PC-3 (cell line): ENCODE measurements around the gene KIF15. TPM values are rescaled to one million over a fixed set of nuclear protein-coding genes. Genes with fewer than 3 reads are reported as not detected.

Experiments used
- ATAC-seq: fragments of 200-7000 bp; cut with Tn5 transposase; 2 replicates; pipeline ENCODE4 v1.9.1; 2020; ENCODE audit warnings: mild to moderate bottlenecking, moderate library complexity
- BruUV-seq: library from RNA; stranded (reverse); fragments of 400-500 nt; replicated peaks from 2 replicates; lab custom pipeline; 2021; lab: Mats Ljungman, UMichigan
- CTCF ChIA-PET: fragments of 300-600 bp; sonication (Branson Sonifier 250); formaldehyde crosslinking; loops from one replicate; lab custom pipeline; 2022; ENCODE audit warnings: antibody characterized with exemption; lab: Charles Lee
- POLR2A ChIA-PET: fragments of 300-600 bp; sonication (Branson Sonifier 250); formaldehyde crosslinking; loops from one replicate; lab custom pipeline; 2022; ENCODE audit warnings: antibody characterized with exemption; ENCODE audit not compliant: unreplicated experiment; lab: Charles Lee
- DNase-seq: peaks from one replicate; pipeline ENCODE4 v3.0.0-alpha.2; 2015
- H2AFZ ChIP-seq: fragments of 300-600 bp; sonication (generic); 2 replicates; pipeline ENCODE4 v1.6.0; 2016; ENCODE audit warnings: antibody characterized with exemption, low read length
- H3F3A ChIP-seq: fragments of 300-600 bp; sonication (generic); one replicate; pipeline ENCODE4 v1.6.0; 2017; ENCODE audit warnings: antibody characterized with exemption, low read length, control low read depth, mild to moderate bottlenecking; ENCODE audit not compliant: unreplicated experiment
- H3K27ac ChIP-seq: fragments of 300-600 bp; sonication (generic); 2 replicates; pipeline ENCODE4 v1.5.1; 2016; ENCODE audit warnings: mild to moderate bottlenecking, low read length
- H3K27me3 ChIP-seq: fragments of 300-600 bp; sonication (generic); 2 replicates; pipeline ENCODE4 v1.6.1; 2016; ENCODE audit warnings: low read length, mixed read lengths
- H3K36me3 ChIP-seq: fragments of 300-600 bp; sonication (generic); 2 replicates; pipeline ENCODE4 v1.6.1; 2016; ENCODE audit warnings: low read depth, mixed run types, low read length, mixed read lengths
- H3K4me1 ChIP-seq: fragments of 300-600 bp; sonication (generic); 2 replicates; pipeline ENCODE4 v1.5.1; 2016; ENCODE audit warnings: low read length; ENCODE audit not compliant: insufficient read depth
- H3K4me2 ChIP-seq: fragments of 300-600 bp; sonication (generic); 2 replicates; pipeline ENCODE4 v1.6.0; 2016; ENCODE audit warnings: low read length
- H3K4me3 ChIP-seq: fragments of 300-600 bp; sonication (generic); 2 replicates; pipeline ENCODE4 v1.5.1; 2016; ENCODE audit warnings: mild to moderate bottlenecking, low read length, mixed read lengths
- H3K79me2 ChIP-seq: fragments of 300-600 bp; sonication (generic); 2 replicates; pipeline ENCODE4 v1.6.1; 2017; ENCODE audit warnings: low read length, mixed read lengths
- H3K9ac ChIP-seq: fragments of 300-600 bp; sonication (generic); 2 replicates; pipeline ENCODE4 v1.6.0; 2016; ENCODE audit warnings: mild to moderate bottlenecking, low read length
- H3K9me2 ChIP-seq: fragments of 300-600 bp; sonication (generic); replicated peaks from 2 replicates; pipeline ENCODE4 v1.6.1; 2016; ENCODE audit warnings: mixed run types, low read length, mixed read lengths
- H3K9me3 ChIP-seq: fragments of 300-600 bp; sonication (generic); 2 replicates; pipeline ENCODE4 v1.6.1; 2016; ENCODE audit warnings: low read length, mixed read lengths
- H4K20me1 ChIP-seq: fragments of 300-600 bp; sonication (generic); 2 replicates; pipeline ENCODE4 v1.6.1; 2016; ENCODE audit warnings: low read length, mixed read lengths
- EZH2 ChIP-seq: fragments of 300-600 bp; sonication (generic); IDR thresholded peaks from one replicate; pipeline ENCODE4 v1.6.1; 2017; ENCODE audit warnings: antibody characterized with exemption, mild to moderate bottlenecking, low read length; ENCODE audit not compliant: unreplicated experiment
- EZH2phosphoT487 ChIP-seq: fragments of 300-600 bp; sonication (generic); IDR thresholded peaks from 2 replicates; pipeline ENCODE4 v1.6.1; 2018; ENCODE audit warnings: mild to moderate bottlenecking, antibody characterized with exemption, low read length, borderline replicate concordance
- intact Hi-C: fragments of 100-400 bp; cut with micrococcal nuclease; formaldehyde crosslinking; loops from 2 replicates; pipeline ENCODE4 v1.9.0; 2023
- total RNA-seq: library from RNA; depleted of rRNA; stranded (reverse); fragments of >200 nt; gene quantifications from 2 replicates; pipeline ENCODE4 v1.2.3, GENCODE V29; 2014
- TF ChIP-seq, protein P1 (sequence below): fragments of 300-600 bp; sonication (generic); conservative IDR thresholded peaks from 2 replicates; pipeline ENCODE4 v1.5.1; 2017; ENCODE audit warnings: antibody characterized with exemption, low read depth, mild to moderate bottlenecking, low read length

The KIF15 gene
- total RNA-seq, 1 experiment from 2014 or later, result 19.1 TPM

DNA sequence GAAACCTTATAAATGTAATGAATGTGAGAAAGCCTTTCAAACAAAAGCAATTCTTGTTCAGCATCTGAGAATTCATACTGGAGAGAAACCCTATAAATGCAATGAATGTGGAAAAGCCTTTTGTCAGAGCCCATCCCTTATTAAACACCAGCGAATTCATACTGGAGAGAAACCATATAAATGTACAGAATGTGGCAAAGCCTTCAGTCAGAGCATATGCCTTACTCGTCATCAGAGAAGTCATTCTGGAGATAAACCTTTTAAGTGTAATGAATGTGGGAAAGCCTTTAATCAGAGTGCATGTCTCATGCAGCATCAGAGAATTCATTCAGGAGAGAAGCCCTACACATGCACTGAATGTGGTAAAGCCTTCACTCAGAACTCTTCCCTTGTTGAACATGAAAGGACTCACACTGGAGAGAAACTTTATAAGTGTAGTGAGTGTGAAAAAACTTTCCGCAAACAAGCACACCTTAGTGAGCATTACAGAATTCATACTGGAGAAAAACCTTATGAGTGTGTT, 26.9 kb upstream of the KIF15 start:
- Histone ChIP-seq H2AFZ (no peak overlapping the region), H3K4me1 (no peaks in the 10 kb centered on the region), H4K20me1 (no peaks in the 10 kb centered on the region), H3K27me3 (no peaks in the 10 kb centered on the region), H3K4me3 (no peak overlapping the region), H3K9me2 (no peaks in the 10 kb centered on the region), H3K27ac (no peak overlapping the region), H3K9me3 (peaks cover 85% of the 10 kb centered on the region), H3K79me2 (no peaks in the 10 kb centered on the region), H3K4me2 (no peak overlapping the region), H3K9ac (no peak overlapping the region), H3K36me3 (peaks cover 18% of the 10 kb centered on the region; the same call in 1 of the 2 replicates), H3F3A (no peaks in the 10 kb centered on the region)
- DNase-seq (no peak), ATAC-seq (no peak)
- POLR2A ChIA-PET, result no interaction called here
- CTCF ChIA-PET, result no interaction called here
- BruUV-seq, result no TSS peak
- intact Hi-C loops, result no loop called here
- TF ChIP-seq EZH2 (no peak), EZH2phosphoT487 (no peak)
- TF ChIP-seq, protein P1, sequence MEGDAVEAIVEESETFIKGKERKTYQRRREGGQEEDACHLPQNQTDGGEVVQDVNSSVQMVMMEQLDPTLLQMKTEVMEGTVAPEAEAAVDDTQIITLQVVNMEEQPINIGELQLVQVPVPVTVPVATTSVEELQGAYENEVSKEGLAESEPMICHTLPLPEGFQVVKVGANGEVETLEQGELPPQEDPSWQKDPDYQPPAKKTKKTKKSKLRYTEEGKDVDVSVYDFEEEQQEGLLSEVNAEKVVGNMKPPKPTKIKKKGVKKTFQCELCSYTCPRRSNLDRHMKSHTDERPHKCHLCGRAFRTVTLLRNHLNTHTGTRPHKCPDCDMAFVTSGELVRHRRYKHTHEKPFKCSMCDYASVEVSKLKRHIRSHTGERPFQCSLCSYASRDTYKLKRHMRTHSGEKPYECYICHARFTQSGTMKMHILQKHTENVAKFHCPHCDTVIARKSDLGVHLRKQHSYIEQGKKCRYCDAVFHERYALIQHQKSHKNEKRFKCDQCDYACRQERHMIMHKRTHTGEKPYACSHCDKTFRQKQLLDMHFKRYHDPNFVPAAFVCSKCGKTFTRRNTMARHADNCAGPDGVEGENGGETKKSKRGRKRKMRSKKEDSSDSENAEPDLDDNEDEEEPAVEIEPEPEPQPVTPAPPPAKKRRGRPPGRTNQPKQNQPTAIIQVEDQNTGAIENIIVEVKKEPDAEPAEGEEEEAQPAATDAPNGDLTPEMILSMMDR, result no peak

DNA sequence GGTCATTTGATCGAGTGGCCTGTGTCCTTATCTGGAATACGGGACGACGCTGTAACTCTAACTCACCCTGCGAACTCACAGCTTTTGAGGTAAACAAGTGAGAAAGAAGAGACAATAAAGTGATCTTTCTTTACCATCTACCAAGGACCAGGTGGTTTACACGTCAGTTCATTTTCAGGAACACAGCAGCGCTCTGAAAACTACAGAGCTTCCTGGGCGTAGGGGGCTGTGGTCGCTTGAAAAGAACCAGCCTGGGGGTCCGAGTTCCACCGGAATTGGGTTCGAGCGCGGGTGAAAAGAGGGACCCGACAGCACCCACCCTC, 532 bp upstream of the KIF15 start:
- H3K27ac ChIP-seq, result peak overlapping the region; percentile 55
- POLR2A ChIA-PET, result no interaction called here
- H3K79me2 ChIP-seq, result peaks cover 76% of the 10 kb centered on the region
- H3K9ac ChIP-seq, result peak overlapping the region; percentile 83
- H2AFZ ChIP-seq, result peak overlapping the region; percentile 95
- no peaks in the 10 kb centered on the region for H3K9me2 ChIP-seq
- peaks cover 43% of the 10 kb centered on the region; the same call in 1 of the 2 replicates for H3K9me3 ChIP-seq
- TF ChIP-seq, protein P1, result no peak
- ATAC-seq, result no peak; the same call in 1 of the 2 replicates
- CTCF ChIA-PET, result no interaction called here
- DNase-seq, result no peak
- H3F3A ChIP-seq, result no peaks in the 10 kb centered on the region
- H4K20me1 ChIP-seq, result no peaks in the 10 kb centered on the region
- intact Hi-C loops, result loop anchor here (1.0 to 5.0 kb wide), 3 partner anchors 121 to 439 kb away; no protein-coding TSS in a partner anchor
- H3K4me3 ChIP-seq, result peak overlapping the region; percentile 76
- H3K4me2 ChIP-seq, result peak overlapping the region; percentile 88
- H3K4me1 ChIP-seq, result peaks cover 7% of the 10 kb centered on the region
- TSS peak; percentile 69 for BruUV-seq
- no peaks in the 10 kb centered on the region for H3K27me3 ChIP-seq
- peaks cover 66% of the 10 kb centered on the region for H3K36me3 ChIP-seq

DNA sequence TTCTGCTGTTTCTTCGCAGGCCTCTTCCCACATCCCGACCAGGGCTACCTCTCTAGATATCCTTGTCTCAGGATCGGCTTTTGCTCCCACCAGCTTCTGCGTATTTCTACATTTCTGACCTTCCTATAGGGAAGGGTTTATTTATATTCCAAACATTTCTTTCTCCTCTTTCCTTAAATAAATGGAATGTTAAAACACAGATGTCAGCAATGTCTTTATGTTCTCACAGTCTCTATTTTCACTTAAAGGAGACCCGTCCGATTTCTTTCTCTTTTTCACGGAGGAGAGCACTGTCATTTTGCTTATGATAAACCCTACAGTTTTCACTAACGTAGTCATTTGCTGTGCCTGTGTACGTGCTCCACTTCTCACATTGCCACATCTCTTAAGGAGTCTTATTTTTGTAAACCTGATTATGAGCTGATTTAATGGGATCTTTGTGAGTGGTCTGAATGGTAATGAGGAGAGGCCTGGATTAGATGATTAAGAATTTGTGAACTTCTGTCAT, 630 bp downstream of the KIF15 start:
- peak overlapping the region; percentile 83 for H3K9ac ChIP-seq
- H3K27me3 ChIP-seq, result no peaks in the 10 kb centered on the region
- H4K20me1 ChIP-seq, result no peaks in the 10 kb centered on the region
- TF ChIP-seq EZH2phosphoT487, result no peak
- TF ChIP-seq, protein P1, result no peak
- no peak for TF ChIP-seq EZH2
- peak; percentile 27 for ATAC-seq
- no peaks in the 10 kb centered on the region for H3K9me2 ChIP-seq
- BruUV-seq, result no TSS peak
- peaks cover 7% of the 10 kb centered on the region for H3K4me1 ChIP-seq
- peak overlapping the region; percentile 88 for H3K4me2 ChIP-seq
- peak overlapping the region; percentile 95 for H2AFZ ChIP-seq
- H3K4me3 ChIP-seq, result peak overlapping the region; percentile 76
- no peaks in the 10 kb centered on the region for H3F3A ChIP-seq
- H3K36me3 ChIP-seq, result peaks cover 63% of the 10 kb centered on the region
- peak overlapping the region; percentile 55 for H3K27ac ChIP-seq
- POLR2A ChIA-PET, result interaction anchor here (0.5 kb wide), 1 partner anchor 9 kb away, joined by 3 read pairs; no protein-coding TSS in a partner anchor
- H3K79me2 ChIP-seq, result peaks cover 78% of the 10 kb centered on the region
- intact Hi-C loops, result loop anchor here (2.0 to 5.0 kb wide), 4 partner anchors 120 to 440 kb away; no protein-coding TSS in a partner anchor
- CTCF ChIA-PET, result no interaction called here
- DNase-seq, result no peak
- H3K9me3 ChIP-seq, result peaks cover 46% of the 10 kb centered on the region; the same call in 1 of the 2 replicates
